Prostate gland (tissue), 2 donors: ENCODE measurements around the gene NR1I3.

Experiments
- CTCF ChIP-seq, 4 experiments: fragments of 200-600 bp in 2 of 4; fragments of 450-650 bp in 2 of 4; sonication (generic) in 2 of 4; IDR thresholded peaks; 1 replicate in 3 of 4; 2 replicates in 1 of 4; pipeline ENCODE4 v1.5.1; 2016 to 2019; ENCODE audit warnings: antibody characterized with exemption in 4 of 4, mild to moderate bottlenecking in 2 of 4, moderate library complexity in 2 of 4
- POLR2A ChIP-seq: fragments of 450-650 bp; IDR thresholded peaks from one replicate; pipeline ENCODE4 v1.6.1; 2016; ENCODE audit warnings: antibody characterized with exemption, mild to moderate bottlenecking

- TF ChIP-seq CTCF (IDR thresholded peaks at IDR 0.05): no peak
- TF ChIP-seq POLR2A: no peak
Measured at GRCh38 chr1:161233102-161233501, 4.9 kb downstream of the NR1I3 start.
